NOMO-1 treated with DMSO at 0.1 percent for 48 hours (cell line): ENCODE results near the gene GTF2IRD1.
A peak's percentile ranks its signal among the peaks of the same experiment; 100 is the strongest.
"Not testable (repeated sequence)": the region's sequence is repeated elsewhere in the genome, so short reads cannot be mapped to it uniquely, and the experiment has no call there.

Experiments used
- DNase-seq: peaks from one replicate; lab custom pipeline; 2025; ENCODE audit not compliant: unreplicated experiment; lab: John Stamatoyannopoulos, UW

The GTF2IRD1 gene

GRCh38 chr7:74429153-74429747 is 24.5 kb upstream of the GTF2IRD1 start:
- peak; percentile 34 for DNase-seq

GRCh38 chr7:74430409-74430808 is 23.3 kb upstream of the GTF2IRD1 start:
- DNase-seq = not testable (repeated sequence)

- no peak for DNase-seq
Observed at GRCh38 chr7:74430961-74431466, 22.7 kb upstream of the GTF2IRD1 start.

- DNase-seq = not testable (repeated sequence)
Observed at GRCh38 chr7:74437291-74437571, 16.5 kb upstream of the GTF2IRD1 start.

- DNase-seq = no peak
Observed at GRCh38 chr7:74438327-74438726, 15.4 kb upstream of the GTF2IRD1 start.

GRCh38 chr7:74439541-74439940 is 14.2 kb upstream of the GTF2IRD1 start:
- DNase-seq = no peak

- DNase-seq = not testable (repeated sequence)
Observed at GRCh38 chr7:74440143-74440542, 13.6 kb upstream of the GTF2IRD1 start.

- no peak for DNase-seq
Observed at GRCh38 chr7:74441801-74442200, 11.9 kb upstream of the GTF2IRD1 start.

GRCh38 chr7:74443543-74444247 is 10.0 kb upstream of the GTF2IRD1 start:
- no peak for DNase-seq

GRCh38 chr7:74449144-74449543 is 4.6 kb upstream of the GTF2IRD1 start:
- no peak for DNase-seq

- DNase-seq = peak; percentile 53
Observed at GRCh38 chr7:74449809-74450397, 3.8 kb upstream of the GTF2IRD1 start.

- no peak for DNase-seq
Observed at GRCh38 chr7:74452748-74453321, 871 bp upstream of the GTF2IRD1 start.

- DNase-seq = no peak
Observed at GRCh38 chr7:74454021-74454924, 567 bp downstream of the GTF2IRD1 start.

GRCh38 chr7:74454925-74455288 is 1.2 kb downstream of the GTF2IRD1 start:
- DNase-seq = no peak

GRCh38 chr7:74455291-74455804 is 1.6 kb downstream of the GTF2IRD1 start:
- DNase-seq = no peak

- peak; percentile 23 for DNase-seq
Observed at GRCh38 chr7:74455928-74456327, 2.2 kb downstream of the GTF2IRD1 start.

- no peak for DNase-seq
Observed at GRCh38 chr7:74457007-74457406, 3.3 kb downstream of the GTF2IRD1 start.

- no peak for DNase-seq
Observed at GRCh38 chr7:74461970-74462706, 8.4 kb downstream of the GTF2IRD1 start.

- no peak for DNase-seq
Observed at GRCh38 chr7:74462707-74463100, 9.0 kb downstream of the GTF2IRD1 start.
